DMS53 treated with DMSO at 0.1 percent for 48 hours (cell line): Measurements from ENCODE around the gene OR1C1.
A peak's percentile ranks its signal among the peaks of the same experiment; 100 is the strongest.
"Not testable (repeated sequence)": the region's sequence is repeated elsewhere in the genome, so short reads cannot be mapped to it uniquely, and the experiment has no call there.

Experiments
- DNase-seq: peaks from one replicate; lab custom pipeline; 2025; ENCODE audit not compliant: unreplicated experiment; lab: John Stamatoyannopoulos, UW

OR1C1 gene

DNA sequence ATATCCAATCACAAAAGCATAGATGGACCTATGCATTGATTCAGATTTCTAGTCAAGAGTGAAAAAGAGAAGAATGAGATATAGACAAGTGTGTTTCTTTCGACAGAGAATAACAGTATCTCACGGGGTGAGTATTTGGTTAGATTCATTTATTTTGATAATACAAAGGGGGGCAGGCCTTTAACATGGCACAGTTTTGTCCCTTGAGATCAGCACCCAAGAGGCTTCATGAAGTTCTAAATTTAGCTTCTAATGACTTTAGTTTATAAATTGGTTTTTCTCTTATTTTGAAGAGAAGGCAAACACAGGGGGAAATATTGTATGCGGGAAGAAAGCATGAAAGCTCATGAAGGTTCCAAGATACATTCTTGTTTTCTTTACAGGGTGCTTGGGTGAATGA lies at the start of gene OR1C1:
TSS of gene OR1C1 (minus strand) at position 101 of the 400 bp plus-strand sequence. CDS start 2,150 bp downstream, outside the sequence.
- no peak for DNase-seq

DNA sequence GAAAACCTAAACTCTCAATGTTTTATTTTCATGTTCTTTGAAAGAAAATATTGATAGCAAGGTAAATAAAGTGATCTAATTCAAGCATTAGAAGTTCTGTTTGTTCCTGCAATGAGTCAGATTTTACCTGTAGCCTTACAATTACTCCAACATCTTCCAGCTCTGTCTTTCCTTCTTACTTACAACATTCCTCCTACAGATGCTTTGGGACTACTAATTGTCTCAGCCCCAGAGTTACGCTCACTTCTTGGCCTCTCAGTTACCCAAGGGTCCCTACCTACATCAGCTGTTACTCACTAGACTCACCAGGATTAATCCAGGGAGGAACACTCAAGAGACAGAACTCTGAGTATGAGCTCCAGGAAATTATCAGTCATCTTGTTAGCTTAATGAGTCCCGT lies 37.2 kb upstream of the OR1C1 start:
- DNase-seq = peak; percentile 15

DNA sequence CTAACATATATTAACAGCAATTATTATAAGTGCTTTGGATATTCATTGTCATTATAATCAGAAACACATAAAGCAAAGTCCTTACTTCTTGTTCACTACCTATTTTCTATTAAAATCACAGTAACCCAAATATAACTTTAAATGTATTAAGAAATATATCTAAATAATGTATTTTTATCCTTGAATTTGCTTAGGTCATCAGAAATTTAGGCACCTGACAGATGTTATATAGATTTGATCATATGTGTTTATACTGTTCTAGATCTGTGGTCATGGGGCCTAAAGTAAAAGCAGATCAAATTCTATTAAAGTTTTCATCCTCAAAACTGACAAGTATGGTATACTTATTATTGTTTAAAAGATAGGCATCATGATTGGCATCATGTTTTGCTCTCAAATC lies 9.2 kb upstream of the OR1C1 start:
- no peak for DNase-seq

DNA sequence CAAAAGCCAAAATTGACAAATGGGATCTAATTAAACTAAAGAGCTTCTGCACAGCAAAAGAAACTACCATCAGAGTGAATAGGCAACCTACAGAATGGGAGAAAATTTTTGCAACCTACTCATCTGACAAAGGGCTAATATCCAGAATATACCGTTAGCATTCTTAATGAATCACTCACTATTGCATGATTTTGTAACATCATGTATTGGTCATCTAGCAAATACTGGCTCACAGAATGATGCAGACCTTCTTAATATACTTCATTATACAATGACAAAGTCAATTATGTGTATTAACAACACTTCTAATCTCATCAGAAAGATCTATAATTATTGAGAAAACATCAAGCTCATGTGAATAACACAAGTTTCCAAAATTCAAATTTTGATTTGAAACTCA lies 6.0 kb downstream of the OR1C1 start:
- DNase-seq = not testable (repeated sequence)

DNA sequence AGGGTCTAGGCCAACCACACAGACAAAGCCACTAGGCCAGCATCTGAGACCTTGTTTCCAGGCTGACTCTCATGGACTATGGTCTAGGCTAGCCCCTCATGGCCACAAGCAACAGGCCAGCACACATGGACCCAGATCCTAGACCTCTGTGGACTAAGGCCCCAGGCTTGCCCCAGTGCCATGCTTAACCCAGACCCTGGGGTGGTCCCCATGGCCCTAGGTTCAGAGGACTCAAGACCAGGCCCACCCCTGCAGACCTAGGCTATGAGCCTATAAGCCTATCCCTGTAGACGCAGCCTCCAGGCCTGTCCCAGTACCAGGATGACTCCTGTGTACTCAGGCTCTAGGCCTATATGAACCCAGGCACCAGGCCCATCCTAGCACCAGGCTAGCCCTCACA lies 10.5 kb downstream of the OR1C1 start:
- no peak for DNase-seq

DNA sequence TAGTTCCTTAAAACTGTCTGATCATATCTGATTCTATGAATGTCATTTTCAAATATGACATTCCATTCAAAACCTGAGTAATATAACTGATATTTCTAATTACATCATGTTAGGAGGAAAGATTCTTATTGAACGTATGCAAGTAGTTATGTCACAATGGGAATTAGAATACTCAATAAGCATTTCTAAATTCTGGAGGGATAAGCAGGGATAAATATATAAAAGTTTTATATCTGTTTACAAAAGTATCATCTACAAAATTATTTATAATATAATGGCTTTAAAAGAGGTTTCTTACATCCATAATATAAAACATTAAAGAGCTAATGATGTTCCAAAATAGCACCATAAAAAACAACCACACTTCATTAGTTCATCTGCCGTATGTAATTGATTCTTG lies 12.3 kb downstream of the OR1C1 start, which contains the start of gene OR14A2:
TSS of gene OR14A2 (minus strand) at position 101 of the 400 bp plus-strand sequence.
- no peak for DNase-seq

- no peak for DNase-seq
Measured at GRCh38 chr1:247747616-247748015, 12.7 kb downstream of the OR1C1 start.

- DNase-seq = no peak
Measured at GRCh38 chr1:247746391-247746935, 13.9 kb downstream of the OR1C1 start.

DNA sequence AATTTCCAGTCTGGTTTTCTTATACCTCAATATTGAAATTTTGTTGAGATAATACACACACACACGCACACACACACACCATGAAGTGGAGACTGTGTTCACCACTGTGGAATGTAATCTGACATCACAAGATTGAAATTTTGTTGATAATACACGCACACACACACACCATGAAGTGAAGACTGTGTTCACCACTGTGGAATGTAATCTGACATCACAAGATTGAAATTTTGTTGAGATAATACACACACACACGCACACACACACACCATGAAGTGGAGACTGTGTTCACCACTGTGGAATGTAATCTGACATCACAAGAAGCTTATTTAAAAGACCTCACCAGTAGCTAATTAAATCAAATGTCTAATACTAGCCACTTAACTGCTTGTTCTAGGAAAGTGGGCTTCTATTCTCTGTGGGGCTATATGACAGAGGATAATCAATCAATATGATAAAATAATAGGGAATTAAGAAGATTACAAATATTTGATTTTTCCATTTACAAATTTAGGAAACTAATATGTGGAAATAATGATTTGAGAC lies 18.1 kb downstream of the OR1C1 start:
- not testable (repeated sequence) for DNase-seq

DNA sequence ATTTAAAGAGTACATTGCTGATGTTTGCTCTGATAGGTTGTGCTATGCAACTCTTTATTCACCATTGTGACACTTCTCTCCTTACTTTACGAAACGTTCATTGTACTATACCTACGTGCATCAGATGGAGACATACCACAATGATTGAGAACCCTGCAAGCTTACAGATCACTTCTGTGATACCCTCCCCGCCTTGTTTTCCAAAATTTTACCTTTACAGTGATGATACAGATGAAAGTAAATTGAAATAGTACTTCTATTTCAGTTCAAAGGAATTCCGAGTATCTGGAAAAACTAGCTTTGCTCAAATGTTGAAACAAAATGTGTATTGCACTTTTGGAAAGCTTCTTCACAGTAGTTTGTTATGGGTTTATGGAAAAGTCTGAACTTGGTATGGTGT lies 18.6 kb downstream of the OR1C1 start:
- no peak for DNase-seq

DNA sequence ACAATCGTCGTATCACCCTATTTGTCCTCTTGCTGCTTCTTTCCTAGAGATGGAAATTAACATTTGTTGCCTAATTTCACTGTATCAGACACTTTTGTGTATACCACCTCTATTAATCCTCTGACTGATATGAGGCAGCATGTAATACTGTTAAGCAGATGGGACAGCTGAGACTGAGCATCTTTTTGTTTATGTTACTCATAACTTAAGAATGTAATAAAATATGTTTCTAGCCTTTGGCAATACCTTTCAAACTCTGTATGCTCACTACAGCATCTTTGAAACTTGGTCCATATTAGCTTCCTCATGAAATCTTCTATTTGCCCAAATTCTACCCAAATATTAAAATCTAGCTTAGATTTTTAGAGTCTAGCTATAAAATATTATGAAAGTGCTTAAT lies 19.6 kb downstream of the OR1C1 start:
- DNase-seq = no peak

- DNase-seq = no peak
Measured at GRCh38 chr1:247738315-247738714, 22.0 kb downstream of the OR1C1 start, which contains the start of gene OR14K1. Gene OR14K1 (plus strand): TSS chr1:247738615. CDS start chr1:247738615, 0 bp downstream.

GRCh38 chr1:247721222-247721621 lies 39.1 kb downstream of the OR1C1 start:
- DNase-seq = no peak

DNA sequence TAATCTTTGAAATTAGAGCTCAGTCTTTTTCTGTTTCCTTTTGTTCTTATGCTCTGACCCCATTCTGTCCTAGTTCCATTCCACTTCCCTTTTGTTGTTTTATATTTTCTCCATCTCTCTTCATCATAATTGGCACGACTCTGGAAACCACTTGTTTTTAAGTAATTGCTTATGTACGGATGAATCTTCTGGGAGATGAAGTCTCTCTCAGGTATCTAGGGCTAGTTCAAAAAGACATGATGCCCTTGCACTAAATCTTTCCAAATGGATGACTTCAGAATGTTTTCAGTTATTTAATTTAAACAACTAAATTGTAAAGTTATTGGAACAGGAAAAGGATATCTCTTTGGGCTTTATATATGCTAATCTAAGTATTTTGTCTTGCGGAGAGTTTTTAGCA lies 43.8 kb downstream of the OR1C1 start, which contains the start of gene OR6F1:
TSS of gene OR6F1 (minus strand) at position 101 of the 400 bp plus-strand sequence. CDS start 3,891 bp downstream, outside the sequence.
- DNase-seq = no peak

DNA sequence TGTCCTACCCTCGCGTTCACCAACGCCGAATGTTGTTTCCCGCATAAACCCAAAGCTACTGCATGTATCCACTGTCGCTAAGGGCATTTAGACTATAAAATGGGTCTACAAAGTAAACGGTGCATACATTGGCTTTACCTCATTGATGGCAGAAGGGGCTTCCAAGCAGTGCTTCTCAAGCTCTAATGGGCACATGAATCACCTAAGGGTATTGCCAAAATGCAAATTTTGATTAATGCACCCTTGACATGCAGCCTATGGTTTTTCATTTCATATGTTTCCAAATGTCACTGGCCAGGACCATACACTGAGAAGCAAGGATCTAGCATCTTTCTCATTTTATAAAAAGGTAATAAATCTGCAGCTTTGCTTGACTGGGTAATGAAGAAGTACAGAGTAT lies 46.6 kb downstream of the OR1C1 start:
- no peak for DNase-seq

DNA sequence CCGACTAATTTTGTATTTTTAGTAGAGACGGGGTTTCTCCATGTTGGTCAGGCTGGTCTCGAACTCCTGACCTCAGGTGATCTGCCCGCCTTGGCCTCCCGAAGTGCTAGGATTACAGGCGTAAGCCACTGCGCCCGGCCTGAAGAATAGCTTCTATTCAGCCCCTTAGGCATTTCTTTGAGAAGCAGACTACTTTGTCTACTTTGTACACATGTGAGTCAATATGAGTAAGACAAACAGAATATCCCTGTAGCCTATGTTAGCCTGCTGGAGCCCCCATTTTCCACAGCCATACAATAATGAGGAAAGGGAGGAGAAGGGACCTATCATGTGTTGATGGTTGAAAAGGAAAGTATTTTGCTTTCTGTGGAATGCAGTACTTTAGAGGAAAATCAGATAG lies 49.7 kb downstream of the OR1C1 start:
- not testable (repeated sequence) for DNase-seq
